Mesenchymal stem cell (in vitro differentiated cells and primary cell): ENCODE measurements around the gene COL3A1. TPM values are rescaled to one million over a fixed set of nuclear protein-coding genes. Genes with fewer than 3 reads are reported as not detected.

ENCODE experiments used
- DNase-seq: peaks from one replicate; pipeline ENCODE4 v3.0.0-alpha.2; 2013
- H2AFZ ChIP-seq: one replicate; pipeline ENCODE4 v1.6.1; 2013; ENCODE audit warnings: low read depth, mild to moderate bottlenecking, control low read depth, inconsistent platforms, low read length, moderate library complexity
- H2AK5ac ChIP-seq: 2 replicates; pipeline ENCODE4 v1.6.1; 2013; ENCODE audit warnings: low read length, moderate library complexity, mild to moderate bottlenecking, inconsistent platforms; ENCODE audit not compliant: severe bottlenecking
- H2BK120ac ChIP-seq: one replicate; pipeline ENCODE4 v1.6.1; 2013; ENCODE audit warnings: low read depth, mild to moderate bottlenecking, inconsistent platforms, low read length, moderate library complexity
- H2BK12ac ChIP-seq, 2 experiments: one replicate each; pipeline ENCODE4 v1.6.1; 2013; ENCODE audit warnings: inconsistent platforms in 2 of 2, low read length in 2 of 2, mild to moderate bottlenecking in 2 of 2, moderate library complexity in 2 of 2, control low read depth in 1 of 2
- H2BK15ac ChIP-seq: one replicate; pipeline ENCODE4 v1.6.1; 2013; ENCODE audit warnings: mild to moderate bottlenecking, low read depth, inconsistent platforms; ENCODE audit not compliant: poor library complexity, severe bottlenecking
- H2BK5ac ChIP-seq: 2 replicates; pipeline ENCODE4 v1.6.1; 2013; ENCODE audit warnings: low read depth, mild to moderate bottlenecking, low read length, control low read depth, inconsistent platforms; ENCODE audit not compliant: poor library complexity, severe bottlenecking
- H3K14ac ChIP-seq, 2 experiments: one replicate each; pipeline ENCODE4 v1.6.1; 2013; ENCODE audit warnings: inconsistent platforms in 2 of 2, low read length in 2 of 2, control low read depth in 1 of 2, mild to moderate bottlenecking in 1 of 2, moderate library complexity in 1 of 2
- H3K18ac ChIP-seq, 2 experiments: one replicate each; pipeline ENCODE4 v1.6.1; 2013; ENCODE audit warnings: inconsistent platforms in 2 of 2, low read length in 2 of 2, control low read depth in 1 of 2, low read depth in 1 of 2, mild to moderate bottlenecking in 1 of 2
- H3K23ac ChIP-seq, 2 experiments: one replicate each; pipeline ENCODE4 v1.6.1; 2013; ENCODE audit warnings: inconsistent platforms in 2 of 2, low read length in 2 of 2, mild to moderate bottlenecking in 2 of 2, moderate library complexity in 2 of 2, control low read depth in 1 of 2
- H3K27ac ChIP-seq: 2 replicates; pipeline ENCODE4 v1.5.1; 2013; ENCODE audit warnings: mild to moderate bottlenecking, moderate library complexity, low read length, control low read depth, inconsistent platforms; ENCODE audit not compliant: poor library complexity, severe bottlenecking
- H3K27me3 ChIP-seq, 2 experiments: 2 replicates each; pipeline versions ENCODE4 v1.6.1 to v1.7.0; 2013; ENCODE audit warnings: low read length in 2 of 2, mild to moderate bottlenecking in 2 of 2, moderate library complexity in 2 of 2, control low read depth in 1 of 2, inconsistent platforms in 1 of 2; ENCODE audit not compliant: control insufficient read depth in 1 of 2, insufficient read depth in 1 of 2
- H3K36me3 ChIP-seq, 2 experiments: 2 replicates each; pipeline versions ENCODE4 v1.6.1 to v1.7.0; 2013; ENCODE audit warnings: low read length in 2 of 2, control low read depth in 1 of 2, inconsistent platforms in 1 of 2, low read depth in 1 of 2, mild to moderate bottlenecking in 1 of 2; ENCODE audit not compliant: insufficient read depth in 2 of 2, control insufficient read depth in 1 of 2
- H3K4ac ChIP-seq, 2 experiments: one replicate each; pipeline ENCODE4 v1.6.1; 2013; ENCODE audit warnings: inconsistent platforms in 2 of 2, low read length in 2 of 2, mild to moderate bottlenecking in 2 of 2, moderate library complexity in 2 of 2, control low read depth in 1 of 2, low read depth in 1 of 2
- H3K4me1 ChIP-seq: 2 replicates; pipeline ENCODE4 v1.6.1; 2013; ENCODE audit warnings: low read depth, low read length, control low read depth; ENCODE audit not compliant: control insufficient read depth, insufficient read depth
- H3K4me2 ChIP-seq: 2 replicates; pipeline ENCODE4 v1.6.1; 2013; ENCODE audit warnings: low read length, mild to moderate bottlenecking, inconsistent platforms; ENCODE audit not compliant: poor library complexity, severe bottlenecking
- H3K4me3 ChIP-seq, 2 experiments: 2 replicates each; pipeline versions ENCODE4 v1.5.1 to v1.7.0; 2013; ENCODE audit warnings: low read length in 2 of 2, mild to moderate bottlenecking in 2 of 2, control low read depth in 1 of 2, low read depth in 1 of 2; ENCODE audit not compliant: insufficient read depth in 1 of 2
- H3K79me1 ChIP-seq: replicated peaks from 2 replicates; pipeline ENCODE4 v1.6.1; 2013; ENCODE audit warnings: mild to moderate bottlenecking, control low read depth, low read length, inconsistent platforms; ENCODE audit not compliant: poor library complexity, severe bottlenecking
- H3K9ac ChIP-seq: 2 replicates; pipeline ENCODE4 v1.7.0; 2013; ENCODE audit warnings: mild to moderate bottlenecking, low read length, moderate library complexity
- H3K9me3 ChIP-seq: 2 replicates; pipeline ENCODE4 v1.7.0; 2013; ENCODE audit warnings: mild to moderate bottlenecking, low read length; ENCODE audit not compliant: control insufficient read depth
- H4K8ac ChIP-seq: one replicate; pipeline ENCODE4 v1.6.1; 2013; ENCODE audit warnings: inconsistent platforms, mild to moderate bottlenecking, low read length, moderate library complexity
- H4K91ac ChIP-seq: one replicate; pipeline ENCODE4 v1.6.1; 2013; ENCODE audit warnings: mild to moderate bottlenecking, low read length, inconsistent platforms
- WGBS: methylation state at CpG from one replicate; pipeline ENCODE4 v1.1.7; 2013; ENCODE audit warnings: mixed read lengths; 5-methylcytosine and 5-hydroxymethylcytosine counted together
- polyA plus RNA-seq, 2 experiments: library from polyadenylated mRNA; stranded (reverse); fragments of 200-250 nt; gene quantifications; one replicate each; pipeline ENCODE4 v1.2.3, GENCODE V29; 2013

COL3A1 gene
- 3,787 TPM for polyA plus RNA-seq (2013, experiment 1 of 2)
- polyA plus RNA-seq (2013, experiment 2 of 2): 4,096 TPM

- Histone ChIP-seq H3K4ac (peak within 1 kb of the TSS in 1 of 2 experiments; percentile 58), H3K9me3 (no peaks in the 10 kb centered on the region), H3K4me3 (peak within 1 kb of the TSS in 1 of 2 experiments; percentile 94), H4K91ac (no peak within 1 kb of the TSS), H3K4me2 (peak within 1 kb of the TSS; percentile 52), H2AK5ac (peak within 1 kb of the TSS; percentile 61), H3K36me3 (peaks cover 0 to 17% of the 10 kb centered on the region in 2 experiments), H2BK5ac (no peak within 1 kb of the TSS), H3K18ac (peak within 1 kb of the TSS; percentile 75 to 82), H3K27me3 (no peaks in the 10 kb centered on the region), H4K8ac (no peak within 1 kb of the TSS), H3K23ac (no peak within 1 kb of the TSS), H2AFZ (no peak within 1 kb of the TSS), H2BK15ac (no peak within 1 kb of the TSS), H2BK120ac (no peak within 1 kb of the TSS), H3K4me1 (no peaks in the 10 kb centered on the region), H3K14ac (no peak within 1 kb of the TSS), H3K27ac (peak within 1 kb of the TSS; percentile 79), H2BK12ac (no peak within 1 kb of the TSS), H3K9ac (peak within 1 kb of the TSS; percentile 99), H3K79me1 (no peaks in the 10 kb centered on the region)
- DNase-seq: peak; percentile 78
- WGBS: 0% methylated on average over 4 of the region's 4 CpGs
These were observed at the start of gene COL3A1 for GRCh38 chr2:188974164-188974563. Gene COL3A1 (plus strand): TSS chr2:188974373. CDS start chr2:188974490, 117 bp downstream.

DNA sequence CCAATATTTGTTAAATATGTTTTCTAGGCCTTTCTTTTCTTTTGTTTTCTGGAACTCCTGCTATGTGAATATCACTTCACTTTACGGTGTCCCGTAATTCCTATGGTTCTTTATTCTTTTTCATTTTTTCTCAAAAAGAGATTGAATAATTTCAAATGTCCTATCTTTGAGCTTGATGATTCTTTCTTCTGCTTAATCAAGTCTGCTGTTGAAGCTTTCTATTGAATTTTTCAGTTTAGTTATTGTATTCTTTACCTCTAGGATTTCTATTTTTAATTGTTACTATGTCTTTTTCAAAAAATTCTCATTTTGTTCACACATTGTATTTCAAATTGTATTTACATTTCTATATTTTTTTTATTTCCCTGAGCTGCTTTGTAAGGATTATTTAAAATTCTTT, 45.5 kb upstream of the COL3A1 start:
- no peak for DNase-seq
- no CpG with 5 or more reads among the region's 2 CpGs for whole genome bisulfite sequencing
- H2BK12ac ChIP-seq: no peak overlapping the region

DNA sequence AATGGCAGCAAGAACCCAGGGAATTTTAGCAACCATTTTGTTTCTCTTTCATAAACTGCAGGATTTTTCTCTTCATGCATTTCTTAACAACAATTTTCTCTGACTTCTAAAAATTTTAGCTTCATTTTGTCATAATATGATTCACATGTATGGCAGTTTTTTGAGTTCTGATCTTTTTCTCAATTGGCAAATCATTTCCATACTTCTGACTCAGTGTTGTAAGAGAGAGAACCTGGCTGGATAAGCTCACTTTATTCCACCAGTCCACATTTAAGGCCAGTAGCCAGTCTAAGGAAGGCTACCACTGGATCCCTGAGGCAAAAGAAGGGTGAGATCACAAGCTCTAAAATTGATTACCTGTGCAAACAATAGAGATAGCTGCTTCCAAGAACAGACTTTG, 42.8 kb upstream of the COL3A1 start:
- H3K36me3 ChIP-seq: no peaks in the 10 kb centered on the region
- no peak overlapping the region for H2BK120ac ChIP-seq
- peak overlapping the region in 1 of 2 experiments; percentile 27 for H3K4me3 ChIP-seq
- no peak overlapping the region for H3K4me2 ChIP-seq
- H3K14ac ChIP-seq: no peak overlapping the region
- no peak overlapping the region for H3K27ac ChIP-seq
- H4K91ac ChIP-seq: no peak overlapping the region
- H2BK5ac ChIP-seq: no peak overlapping the region
- no peak overlapping the region for H4K8ac ChIP-seq
- H3K79me1 ChIP-seq: no peaks in the 10 kb centered on the region
- no peak overlapping the region for H3K23ac ChIP-seq
- H2AFZ ChIP-seq: no peak overlapping the region
- H3K18ac ChIP-seq: no peak overlapping the region
- H3K4me1 ChIP-seq: no peaks in the 10 kb centered on the region
- H3K9me3 ChIP-seq: peaks cover 30% of the 10 kb centered on the region
- no peak overlapping the region for H2AK5ac ChIP-seq
- peak overlapping the region; percentile 76 for H3K9ac ChIP-seq
- no peaks in the 10 kb centered on the region for H3K27me3 ChIP-seq
- H2BK12ac ChIP-seq: no peak overlapping the region
- DNase-seq: no peak
- H3K4ac ChIP-seq: no peak overlapping the region
- H2BK15ac ChIP-seq: no peak overlapping the region

More for the DNA sequence above, 45.5 kb upstream of the COL3A1 start:
- Histone ChIP-seq H2BK120ac (no peak overlapping the region), H4K8ac (no peak overlapping the region), H3K14ac (no peak overlapping the region), H3K18ac (no peak overlapping the region), H3K79me1 (no peaks in the 10 kb centered on the region), H2AK5ac (no peak overlapping the region), H3K4me3 (no peak overlapping the region), H3K9ac (no peak overlapping the region), H3K4me1 (no peaks in the 10 kb centered on the region), H3K9me3 (peaks cover 38% of the 10 kb centered on the region), H3K36me3 (no peaks in the 10 kb centered on the region), H3K23ac (no peak overlapping the region), H3K27ac (no peak overlapping the region), H3K4me2 (no peak overlapping the region), H3K27me3 (no peaks in the 10 kb centered on the region), H2AFZ (no peak overlapping the region), H4K91ac (no peak overlapping the region), H2BK5ac (no peak overlapping the region), H3K4ac (no peak overlapping the region), H2BK15ac (no peak overlapping the region)

DNA sequence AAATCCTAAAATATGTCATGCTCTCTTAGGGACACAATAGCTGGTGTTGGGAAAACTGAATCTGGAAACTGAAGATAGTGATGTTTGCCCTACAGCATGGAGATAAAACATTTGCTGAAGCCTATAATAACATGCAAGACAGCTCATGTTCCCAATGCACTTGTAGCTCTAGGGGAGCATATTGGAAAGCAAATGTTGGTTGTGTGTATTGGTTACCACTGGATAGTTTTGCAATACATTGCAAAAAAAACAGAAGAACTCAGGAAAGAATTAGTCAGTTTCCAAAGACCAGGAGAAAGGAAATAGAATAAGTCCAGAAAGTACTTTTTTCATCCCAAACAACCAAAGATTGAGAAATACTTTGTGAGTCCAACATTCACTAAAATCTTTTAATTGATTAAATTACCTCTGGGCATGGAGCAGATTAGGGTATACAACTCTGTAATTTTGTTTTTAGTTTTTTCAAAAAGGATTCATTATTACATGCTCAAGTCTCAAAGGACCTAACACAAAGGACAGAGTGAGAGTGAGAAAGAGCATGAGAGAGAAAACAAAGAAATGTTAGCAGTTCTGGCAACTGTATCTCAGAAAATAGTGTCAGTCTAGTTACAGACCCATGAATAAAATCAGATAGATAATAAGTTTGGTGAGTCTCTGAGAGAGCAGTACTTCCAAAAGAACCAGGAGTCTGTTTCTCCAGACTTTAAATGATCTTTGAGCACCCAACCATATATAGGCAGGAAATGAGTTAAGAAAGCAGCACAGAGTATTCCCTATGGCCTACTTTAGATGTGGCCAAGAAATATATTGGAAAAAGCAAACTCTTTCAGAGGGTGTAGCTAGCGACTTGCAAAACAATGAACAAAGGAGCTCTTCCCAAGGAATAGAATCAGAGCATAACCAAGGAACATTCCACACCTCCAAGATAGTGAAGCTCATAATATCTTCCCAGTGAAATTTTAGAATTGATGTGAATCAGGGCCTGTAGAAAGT, 36.6 kb upstream of the COL3A1 start:
- Histone ChIP-seq H2BK15ac (no peak overlapping the region), H2AK5ac (no peak overlapping the region), H2BK120ac (no peak overlapping the region), H2BK5ac (no peak overlapping the region), H4K91ac (no peak overlapping the region), H3K27me3 (no peaks in the 10 kb centered on the region), H3K27ac (no peak overlapping the region), H2AFZ (no peak overlapping the region), H3K23ac (no peak overlapping the region), H4K8ac (no peak overlapping the region), H3K36me3 (no peaks in the 10 kb centered on the region), H3K9me3 (no peaks in the 10 kb centered on the region), H3K4ac (no peak overlapping the region), H3K4me1 (no peaks in the 10 kb centered on the region), H3K4me3 (peak overlapping the region in 1 of 2 experiments; percentile 37), H3K18ac (no peak overlapping the region), H3K14ac (no peak overlapping the region), H3K9ac (peak overlapping the region; percentile 80), H3K4me2 (no peak overlapping the region), H2BK12ac (no peak overlapping the region), H3K79me1 (no peaks in the 10 kb centered on the region)
- DNase-seq: peak; percentile 86
- 80% methylated on average over 1 of the region's 1 CpG for WGBS
